Transverse colon (tissue), 4 donors: ENCODE measurements around the gene PRDM12.

ENCODE experiments used
- CTCF ChIP-seq, 5 experiments: fragments of 200-600 bp in 3 of 5; fragments of 450-650 bp in 2 of 5; sonication (generic) in 3 of 5; IDR thresholded peaks; 1 replicate in 2 of 5; 2 replicates in 3 of 5; pipeline ENCODE4 v1.5.1; 2016 to 2017; ENCODE audit warnings: antibody characterized with exemption in 5 of 5, inconsistent platforms in 3 of 5, mild to moderate bottlenecking in 2 of 5, moderate library complexity in 1 of 5
- EP300 ChIP-seq: sonication (generic); formaldehyde crosslinking; IDR thresholded peaks from one replicate; pipeline ENCODE4 v1.6.1; 2017; ENCODE audit warnings: antibody characterized with exemption, low read depth
- POLR2A ChIP-seq: fragments of 450-650 bp; IDR thresholded peaks from one replicate; pipeline ENCODE4 v1.6.1; 2016; ENCODE audit warnings: antibody characterized with exemption, mild to moderate bottlenecking, moderate library complexity
- POLR2AphosphoS5 ChIP-seq, 3 donors: sonication (generic); formaldehyde crosslinking; IDR thresholded peaks; one replicate each; pipeline ENCODE4 v1.6.1; 2016; ENCODE audit warnings: antibody characterized with exemption in 3 of 3

- TF ChIP-seq POLR2AphosphoS5 (IDR thresholded peaks at IDR 0.05) = no peak
- TF ChIP-seq EP300 = no peak
- no peak for TF ChIP-seq CTCF (IDR thresholded peaks at IDR 0.05)
- no peak for TF ChIP-seq POLR2A
These were observed 8.7 kb downstream of the PRDM12 start for GRCh38 chr9:130672933-130673615.
